Left ventricle myocardium inferior (tissue), 1 donor: ENCODE measurements around the gene LDLRAP1. TPM values are rescaled to one million over a fixed set of nuclear protein-coding genes. Genes with fewer than 3 reads are reported as not detected.

Source experiments
- DNase-seq: peaks from one replicate; pipeline ENCODE4 v3.0.0-alpha.2; 2020
- H3K27ac ChIP-seq: fragments of 200-600 bp; replicated peaks from 2 replicates; pipeline ENCODE4 v1.8.0; 2021
- H3K27me3 ChIP-seq: fragments of 200-600 bp; 2 replicates; pipeline ENCODE4 v1.8.0; 2021; ENCODE audit warnings: low read depth
- H3K36me3 ChIP-seq: fragments of 200-600 bp; 2 replicates; pipeline ENCODE4 v1.8.0; 2021
- H3K4me1 ChIP-seq: fragments of 200-600 bp; 2 replicates; pipeline ENCODE4 v1.8.0; 2021
- H3K4me3 ChIP-seq: fragments of 200-600 bp; 2 replicates; pipeline ENCODE4 v1.8.0; 2021; ENCODE audit warnings: mild to moderate bottlenecking, moderate library complexity
- H3K9me3 ChIP-seq: fragments of 200-600 bp; replicated peaks from 2 replicates; pipeline ENCODE4 v1.8.0; 2021
- CTCF ChIP-seq: fragments of 200-600 bp; IDR thresholded peaks from 2 replicates; pipeline ENCODE4 v1.8.0; 2021; ENCODE audit warnings: antibody characterized with exemption, mild to moderate bottlenecking, borderline replicate concordance
- intact Hi-C: fragments of 100-400 bp; cut with micrococcal nuclease; formaldehyde crosslinking; loops from one replicate; pipeline ENCODE4 v1.11.0; 2022
- total RNA-seq: library from RNA; stranded (reverse); fragmentation: NEBNext Ultra II Directional; extraction: Animal tissue kit (Norgen Biotek cat#: 25700); gene quantifications from one replicate; pipeline ENCODE4 v1.2.1, GENCODE V29; 2021
- donor health status: DM: no; HTN: yes; CAD: no; lungs with severe emphysema.

LDLRAP1 gene
- total RNA-seq, 1 donor from 2014 or later: 14.4 TPM

GRCh38 chr1:25531082-25531461 lies 12.3 kb upstream of the LDLRAP1 start:
- Histone ChIP-seq H3K9me3 (no peaks in the 10 kb centered on the region), H3K27ac (no peak overlapping the region), H3K27me3 (peaks cover 8% of the 10 kb centered on the region), H3K36me3 (no peaks in the 10 kb centered on the region), H3K4me3 (no peak overlapping the region), H3K4me1 (no peaks in the 10 kb centered on the region)
- intact Hi-C loops: no loop called here
- no peak for TF ChIP-seq CTCF
- DNase-seq: no peak

- H3K27me3 ChIP-seq: peaks cover 5% of the 10 kb centered on the region
- H3K36me3 ChIP-seq: no peaks in the 10 kb centered on the region
- no peak overlapping the region for H3K27ac ChIP-seq
- H3K9me3 ChIP-seq: no peaks in the 10 kb centered on the region
- DNase-seq: no peak
- H3K4me1 ChIP-seq: no peaks in the 10 kb centered on the region
- H3K4me3 ChIP-seq: no peak overlapping the region
- intact Hi-C loops: no loop called here
- TF ChIP-seq CTCF: no peak
Observed at GRCh38 chr1:25532970-25533369, 10.4 kb upstream of the LDLRAP1 start.

GRCh38 chr1:25533775-25534409 lies 9.5 kb upstream of the LDLRAP1 start:
- no peak for TF ChIP-seq CTCF
- H3K27me3 ChIP-seq: peaks cover 5% of the 10 kb centered on the region
- intact Hi-C loops: no loop called here
- H3K36me3 ChIP-seq: no peaks in the 10 kb centered on the region
- no peak for DNase-seq
- H3K4me1 ChIP-seq: no peaks in the 10 kb centered on the region
- H3K27ac ChIP-seq: no peak overlapping the region
- H3K4me3 ChIP-seq: no peak overlapping the region
- H3K9me3 ChIP-seq: no peaks in the 10 kb centered on the region

- Histone ChIP-seq H3K36me3 (no peaks in the 10 kb centered on the region), H3K4me3 (no peak overlapping the region), H3K9me3 (no peaks in the 10 kb centered on the region), H3K27ac (no peak overlapping the region), H3K4me1 (no peaks in the 10 kb centered on the region), H3K27me3 (peaks cover 4% of the 10 kb centered on the region)
- no peak for DNase-seq
- no peak for TF ChIP-seq CTCF
- intact Hi-C loops: no loop called here
Observed at GRCh38 chr1:25534410-25534788, 9.0 kb upstream of the LDLRAP1 start.

GRCh38 chr1:25536124-25536523 lies 7.3 kb upstream of the LDLRAP1 start:
- Histone ChIP-seq H3K27me3 (no peaks in the 10 kb centered on the region), H3K4me3 (no peak overlapping the region), H3K9me3 (no peaks in the 10 kb centered on the region), H3K36me3 (no peaks in the 10 kb centered on the region), H3K4me1 (no peaks in the 10 kb centered on the region), H3K27ac (no peak overlapping the region)
- intact Hi-C loops: no loop called here
- no peak for TF ChIP-seq CTCF
- DNase-seq: no peak
